GM11168 (cell line): ENCODE results near the gene SLC5A1.
"Not testable (repeated sequence)": the region's sequence is repeated elsewhere in the genome, so short reads cannot be mapped to it uniquely, and the experiment has no call there.

Experiments
- in situ Hi-C: fragments of 300-500 bp; cut with MboI; formaldehyde crosslinking; loops from one replicate; pipeline ENCODE4 v1.12.0; 2022; ENCODE audit warnings: low sequenced_read_pairs; ENCODE audit not compliant: unreplicated experiment

SLC5A1 gene

GRCh38 chr22:32138576-32138975, 95.5 kb downstream of the SLC5A1 start:
- in situ Hi-C loops, result not testable (repeated sequence)

GRCh38 chr22:32140688-32141087, 97.6 kb downstream of the SLC5A1 start:
- in situ Hi-C loops, result not testable (repeated sequence)

GRCh38 chr22:32142600-32142999, 99.5 kb downstream of the SLC5A1 start:
- in situ Hi-C loops, result no loop called here

- in situ Hi-C loops, result no loop called here
Measured at GRCh38 chr22:32144496-32145274, 101.6 kb downstream of the SLC5A1 start.

GRCh38 chr22:32147128-32147527, 104.1 kb downstream of the SLC5A1 start:
- in situ Hi-C loops, result not testable (repeated sequence)

GRCh38 chr22:32148372-32148771, 105.3 kb downstream of the SLC5A1 start:
- in situ Hi-C loops, result not testable (repeated sequence)

GRCh38 chr22:32150647-32151046, 107.6 kb downstream of the SLC5A1 start:
- in situ Hi-C loops, result not testable (repeated sequence)

GRCh38 chr22:32151641-32152040, 108.6 kb downstream of the SLC5A1 start:
- in situ Hi-C loops, result not testable (repeated sequence)

- in situ Hi-C loops, result not testable (repeated sequence)
Measured at GRCh38 chr22:32154727-32155126, 111.7 kb downstream of the SLC5A1 start.

- in situ Hi-C loops, result not testable (repeated sequence)
Measured at GRCh38 chr22:32157632-32158031, 114.6 kb downstream of the SLC5A1 start.

GRCh38 chr22:32158712-32159533, 115.9 kb downstream of the SLC5A1 start, which contains the start of gene C22orf42:
C22orf42 (minus strand) TSS chr22:32159303; CDS start chr22:32159215, 88 bp downstream.
- in situ Hi-C loops, result no loop called here

- in situ Hi-C loops, result not testable (repeated sequence)
Measured at GRCh38 chr22:32160411-32160810, 117.3 kb downstream of the SLC5A1 start.
